Ureter (tissue), 1 donor: Measurements from ENCODE around the gene DGCR6. TPM values are rescaled to one million over a fixed set of nuclear protein-coding genes. Genes with fewer than 3 reads are reported as not detected.
"Not testable (repeated sequence)": the region's sequence is repeated elsewhere in the genome, so short reads cannot be mapped to it uniquely, and the experiment has no call there.

ENCODE experiments used
- DNase-seq: peaks from one replicate; pipeline ENCODE4 v3.0.0-alpha.2; 2020; ENCODE audit warnings: low spot score
- total RNA-seq: library from RNA; stranded (reverse); gene quantifications from one replicate; pipeline ENCODE4 v1.2.4, GENCODE V29; 2023
- donor health status: DM: yes; HTN: yes; CAD: no.

The DGCR6 gene
- 1.7 TPM for total RNA-seq

- DNase-seq: no peak
These were observed at the start of gene DGCR6 for GRCh38 chr22:18905540-18906409. TSS of gene DGCR6 (plus strand) at chr22:18906320. CDS start at chr22:18906375, 55 bp downstream.

DNA sequence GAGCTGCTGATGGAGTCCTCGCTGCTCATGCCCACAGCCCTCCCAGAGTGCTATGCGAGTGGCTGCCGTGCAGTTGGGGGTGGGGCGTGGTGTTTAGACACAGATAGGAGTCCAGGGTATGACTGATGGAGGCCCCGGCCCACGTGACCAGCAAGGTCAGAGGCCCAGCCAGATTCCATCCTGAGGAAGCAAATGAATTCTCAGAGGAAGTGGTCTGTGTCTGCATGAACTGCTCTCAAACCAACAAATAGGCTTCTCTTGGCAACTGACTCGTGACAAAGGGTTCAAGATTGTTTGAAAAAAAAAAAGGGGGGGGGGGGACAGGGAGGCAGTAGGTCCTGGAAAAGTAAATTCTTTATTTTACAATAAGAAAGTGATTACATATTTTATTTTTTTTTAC lies 46.8 kb upstream of the DGCR6 start:
- not testable (repeated sequence) for DNase-seq

DNA sequence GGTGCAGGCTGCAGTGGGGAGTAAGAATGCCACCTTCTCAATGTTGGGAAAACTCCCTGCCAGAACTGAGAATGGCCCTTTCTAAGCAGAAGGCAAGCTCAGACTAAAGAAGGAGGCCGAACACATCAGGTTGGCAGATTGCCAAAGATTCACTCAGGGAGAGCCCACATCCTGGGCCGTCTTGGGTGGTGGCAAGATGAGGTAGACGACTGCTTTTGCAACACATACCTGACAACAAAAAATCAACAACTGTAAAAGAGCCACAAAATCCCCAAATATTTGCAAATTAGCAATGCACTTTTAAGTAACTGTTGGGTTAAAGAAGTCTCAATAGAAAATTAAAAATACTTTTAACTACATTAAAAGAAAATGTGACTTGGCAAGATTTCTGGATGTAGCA lies 24.9 kb upstream of the DGCR6 start:
- DNase-seq: not testable (repeated sequence)

- not testable (repeated sequence) for DNase-seq
These were observed 21.7 kb upstream of the DGCR6 start for GRCh38 chr22:18884465-18884864.

GRCh38 chr22:18888115-18888514 lies 18.0 kb upstream of the DGCR6 start:
- DNase-seq: no peak

DNA sequence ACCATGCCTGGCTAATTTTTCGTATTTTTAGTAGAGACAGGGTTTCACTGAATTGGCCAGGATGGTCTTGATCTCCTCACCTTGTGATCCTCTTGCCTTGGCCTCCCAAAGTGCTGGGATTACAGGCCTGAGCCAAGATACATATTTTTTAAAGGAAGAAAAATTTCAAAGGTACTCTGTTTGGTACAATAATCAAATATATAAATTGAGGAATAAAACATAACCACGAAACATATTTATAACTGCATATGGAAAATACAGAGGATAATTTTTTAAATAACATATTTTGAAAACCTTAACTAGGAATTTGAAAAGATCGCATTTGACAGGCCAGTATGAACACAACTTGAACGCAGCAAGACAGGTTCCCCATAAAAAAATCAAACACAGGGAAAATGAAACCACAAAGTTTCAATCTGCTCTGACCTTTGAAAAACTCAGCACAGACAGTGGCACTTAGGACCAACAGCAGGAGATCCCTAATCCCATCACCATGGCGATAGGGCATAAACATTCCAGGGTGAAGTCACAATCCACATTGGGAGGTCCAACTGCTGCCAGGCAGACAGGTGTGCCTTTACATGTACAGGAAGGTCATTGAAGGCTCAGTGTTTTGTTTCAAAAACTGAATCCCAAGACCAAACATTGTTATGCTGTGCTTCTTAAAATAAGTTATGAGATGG lies 15.5 kb upstream of the DGCR6 start:
- DNase-seq: not testable (repeated sequence)

DNA sequence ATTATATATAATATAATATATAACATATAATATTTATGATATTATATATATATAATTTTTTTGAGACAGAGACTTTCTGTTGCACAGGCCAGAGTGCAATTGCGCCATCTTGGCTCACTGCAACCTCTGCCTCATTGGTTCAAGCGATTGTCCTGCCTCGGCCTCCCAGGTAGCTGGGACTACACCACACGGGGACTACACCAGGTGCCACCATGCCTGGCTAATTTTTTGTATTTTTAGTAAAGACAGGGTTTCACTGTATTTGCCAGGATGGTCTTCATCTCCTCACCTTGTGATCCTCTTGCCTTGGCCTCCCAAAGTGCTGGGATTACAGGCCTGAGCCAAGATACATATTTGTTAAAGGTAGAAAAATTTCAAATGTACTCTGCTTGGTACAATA lies 12.3 kb upstream of the DGCR6 start:
- DNase-seq: not testable (repeated sequence)

DNA sequence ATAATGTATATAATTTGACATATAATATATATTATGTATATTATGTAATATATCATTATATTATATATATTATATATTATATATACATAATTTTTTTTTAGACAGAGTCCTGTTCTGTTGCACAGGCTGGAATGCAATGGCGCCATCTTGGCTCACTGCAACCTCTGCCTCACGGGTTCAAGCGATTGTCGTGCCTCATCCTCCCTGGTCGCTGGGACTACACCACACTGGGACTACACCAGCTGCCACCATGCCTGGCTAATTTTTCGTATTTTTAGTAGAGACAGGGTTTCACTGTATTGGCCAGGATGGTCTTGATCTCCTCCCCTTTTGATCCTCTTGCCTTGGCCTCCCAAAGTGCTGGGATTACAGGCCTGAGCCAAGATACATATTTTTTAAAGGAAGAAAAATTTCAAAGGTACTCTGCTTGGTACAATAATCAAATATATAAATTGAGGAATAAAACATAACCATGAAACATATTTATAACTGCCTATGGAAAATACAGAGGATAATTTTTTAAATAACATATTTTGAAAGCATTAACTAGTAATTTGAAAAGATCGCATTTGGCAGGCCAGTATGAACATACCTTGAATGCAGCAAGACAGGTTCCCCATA lies 10.0 kb upstream of the DGCR6 start:
- not testable (repeated sequence) for DNase-seq

- not testable (repeated sequence) for DNase-seq
These were observed 258 bp downstream of the DGCR6 start for GRCh38 chr22:18906410-18906745.

GRCh38 chr22:18906896-18907295 lies 776 bp downstream of the DGCR6 start:
- DNase-seq: no peak

- DNase-seq: no peak
These were observed 3.4 kb downstream of the DGCR6 start for GRCh38 chr22:18909556-18909955.

- DNase-seq: not testable (repeated sequence)
These were observed 5.4 kb downstream of the DGCR6 start for GRCh38 chr22:18911535-18911934.

- not testable (repeated sequence) for DNase-seq
These were observed 6.3 kb downstream of the DGCR6 start for GRCh38 chr22:18912264-18912946.

DNA sequence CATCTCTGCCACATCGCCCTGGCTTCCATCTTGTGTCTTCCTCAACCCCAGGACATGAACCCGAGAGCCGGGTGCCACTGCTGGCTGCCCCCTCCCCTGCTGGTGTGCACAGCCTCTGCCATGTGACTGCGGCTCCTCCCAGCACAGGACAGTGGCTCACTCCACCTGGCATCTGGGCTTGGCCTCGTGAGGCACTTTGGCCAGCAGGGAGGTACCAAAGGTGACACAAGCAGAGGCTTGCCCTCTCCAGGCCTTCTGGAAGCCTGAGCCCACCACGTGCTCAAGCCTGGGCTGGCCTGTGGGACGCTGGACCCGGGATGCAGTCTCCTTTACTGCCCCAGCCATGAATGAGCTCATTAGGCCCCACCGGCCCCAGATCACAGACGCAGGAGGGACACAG lies 8.4 kb downstream of the DGCR6 start:
- not testable (repeated sequence) for DNase-seq

DNA sequence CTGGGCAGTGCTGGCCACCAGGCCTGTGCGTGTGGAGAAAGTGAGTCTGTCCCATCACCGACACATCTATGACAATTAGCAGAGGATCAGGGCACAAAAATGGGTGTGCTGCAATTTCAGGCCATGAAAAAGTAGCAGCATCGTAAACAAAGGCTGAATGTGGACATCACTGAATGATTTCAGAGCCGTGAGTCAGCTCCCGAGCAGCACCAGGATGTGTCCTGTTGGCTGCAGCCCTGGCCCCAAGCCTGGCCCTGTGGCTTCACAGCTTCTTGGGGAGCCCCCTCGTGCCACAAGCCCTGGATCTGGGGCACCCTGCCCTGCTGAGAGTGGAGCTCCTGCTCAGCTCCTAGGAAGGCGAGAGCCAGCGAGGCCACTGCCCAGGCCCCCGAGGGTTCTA lies 9.4 kb downstream of the DGCR6 start:
- DNase-seq: not testable (repeated sequence)

- not testable (repeated sequence) for DNase-seq
These were observed 11.7 kb downstream of the DGCR6 start for GRCh38 chr22:18917818-18918217.

GRCh38 chr22:18920257-18920902 lies 14.3 kb downstream of the DGCR6 start:
- DNase-seq: not testable (repeated sequence)

DNA sequence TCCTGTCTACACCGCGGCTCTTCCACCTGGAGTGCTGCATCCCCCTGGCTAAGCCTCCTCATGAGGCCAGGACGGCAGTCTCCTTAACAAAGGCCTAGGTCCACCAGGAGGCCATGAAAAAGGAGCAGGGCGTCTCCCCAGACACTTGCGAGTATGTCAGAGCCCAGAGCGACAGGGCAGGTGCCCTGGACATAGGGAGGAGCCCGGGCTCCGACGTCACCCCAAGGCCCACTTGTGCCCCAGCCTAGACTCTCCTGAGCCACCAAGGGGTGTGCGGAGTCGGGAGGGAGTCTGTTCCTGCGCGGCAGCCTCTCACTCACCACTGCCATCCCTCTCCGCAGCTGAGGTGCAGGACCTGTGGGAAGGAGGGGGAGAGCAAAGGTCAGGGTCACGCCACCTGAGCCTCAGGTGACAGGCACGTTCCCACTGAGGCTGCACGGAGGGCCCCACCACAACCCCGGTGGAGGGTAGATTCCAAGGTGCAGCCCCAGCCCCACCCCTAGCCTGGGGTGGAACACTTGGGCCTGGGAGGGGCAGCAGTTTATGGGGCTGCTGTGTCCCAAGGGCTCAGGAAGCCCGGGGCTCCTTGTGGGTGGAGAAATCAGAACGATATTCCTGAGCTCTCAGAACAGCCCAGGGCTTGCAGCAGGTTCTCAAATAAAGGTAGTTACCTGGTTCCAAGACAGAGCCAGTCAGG lies 19.4 kb downstream of the DGCR6 start:
- no peak for DNase-seq

DNA sequence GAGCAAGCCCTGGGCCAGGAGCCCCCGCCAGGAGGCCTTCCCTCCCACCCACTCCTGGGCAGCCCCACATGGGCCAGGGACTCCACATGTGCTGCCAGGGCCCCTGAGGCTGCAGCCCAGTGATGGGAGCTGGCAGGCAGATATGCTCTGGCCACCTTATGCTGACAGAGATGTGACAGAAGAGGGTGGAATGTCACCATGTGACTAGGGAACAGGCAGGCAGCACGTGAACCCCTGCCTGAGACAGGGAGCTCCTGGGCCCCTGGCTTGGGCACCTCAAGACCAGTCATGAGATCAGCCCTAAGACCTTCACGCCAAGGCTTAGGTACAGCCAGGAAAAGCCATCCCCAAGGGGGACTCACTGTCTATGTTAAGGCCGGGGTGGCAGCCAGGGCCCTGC lies 20.9 kb downstream of the DGCR6 start:
- DNase-seq: no peak

- no peak for DNase-seq
These were observed 21.5 kb downstream of the DGCR6 start for GRCh38 chr22:18927573-18927972.

DNA sequence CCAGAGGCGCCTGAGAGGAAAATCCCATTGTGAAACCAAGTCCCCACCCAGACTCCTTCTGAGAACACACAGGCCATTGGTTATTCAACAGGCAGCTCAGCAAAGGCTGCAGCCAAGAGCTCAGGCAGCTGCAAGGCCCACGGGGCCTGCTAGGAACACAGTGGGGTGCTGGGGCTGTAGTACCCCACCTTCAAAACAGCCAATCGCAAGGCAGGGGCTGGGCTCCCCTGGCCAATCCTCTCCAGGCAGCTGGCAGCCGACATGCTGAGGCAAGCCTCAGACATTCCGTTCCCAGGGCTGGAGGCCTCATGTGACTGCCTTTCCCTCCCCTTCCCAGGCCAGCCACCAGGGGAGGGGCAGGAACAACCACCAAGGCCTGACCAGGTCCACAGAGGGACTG lies 23.3 kb downstream of the DGCR6 start:
- DNase-seq: no peak
